SK-N-SH (cell line): ENCODE results near the gene DISP2. TPM values are rescaled to one million over a fixed set of nuclear protein-coding genes. Genes with fewer than 3 reads are reported as not detected.

ENCODE experiments used
- CTCF ChIA-PET: fragments of 300-600, 350-600 bp; formaldehyde crosslinking; extraction: SDS; loops from one replicate; lab custom pipeline; 2021; lab: Yijun Ruan, JAX
- POLR2A ChIA-PET: fragments of 350-600 bp; sonication (Branson Sonifier 250); formaldehyde crosslinking; extraction: SDS; loops from one replicate; lab custom pipeline; 2020; ENCODE audit warnings: antibody characterized with exemption, inconsistent platforms; lab: Yijun Ruan, JAX
- DNase-seq: peaks from one replicate; pipeline ENCODE4 v3.0.0; 2012
- H2AFZ ChIP-seq: fragments of 200-600 bp; sonication (generic); 2 replicates; pipeline ENCODE4 v1.8.1; 2016; ENCODE audit warnings: antibody characterized with exemption, mild to moderate bottlenecking, low read depth
- H3F3A ChIP-seq: fragments of 200-600 bp; sonication (generic); replicated peaks from 2 replicates; pipeline ENCODE3; 2016; ENCODE audit warnings: antibody characterized with exemption, mild to moderate bottlenecking; ENCODE audit not compliant: insufficient read depth
- H3K27ac ChIP-seq, 2 experiments: fragments of 200-500 bp in 1 of 2; fragments of 200-600 bp in 1 of 2; sonication (Bioruptor generic) in 1 of 2; sonication (generic), shearing (Covaris generic) in 1 of 2; 2 replicates each; pipeline versions ENCODE4 v1.5.1 to v1.6.1; 2014 to 2016; ENCODE audit warnings: low read depth in 2 of 2, inconsistent platforms in 1 of 2, low read length in 1 of 2, mild to moderate bottlenecking in 1 of 2, mixed read lengths in 1 of 2
- H3K27me3 ChIP-seq: fragments of 200-600 bp; sonication (generic), shearing (Covaris generic); 2 replicates; pipeline ENCODE4 v1.6.1; 2016; ENCODE audit warnings: mixed run types; ENCODE audit not compliant: insufficient read depth
- H3K36me3 ChIP-seq, 2 experiments: fragments of 200-500 bp in 1 of 2; fragments of 200-600 bp in 1 of 2; sonication (Bioruptor generic) in 1 of 2; sonication (generic) in 1 of 2; replicated peaks in 1 of 2; 2 replicates each; pipeline versions ENCODE3 to v1.5.1; 2014 to 2016; ENCODE audit warnings: low read length in 1 of 2, mild to moderate bottlenecking in 1 of 2; ENCODE audit not compliant: insufficient read depth in 2 of 2, control insufficient read depth in 1 of 2
- H3K4me1 ChIP-seq, 2 experiments: fragments of 200-500 bp in 1 of 2; fragments of 200-600 bp in 1 of 2; sonication (Bioruptor generic) in 1 of 2; sonication (generic), shearing (Covaris generic) in 1 of 2; 2 replicates each; pipeline versions ENCODE4 v1.5.1 to v1.6.1; 2014 to 2016; ENCODE audit warnings: low read depth in 1 of 2, low read length in 1 of 2, mixed run types in 1 of 2; ENCODE audit not compliant: insufficient read depth in 2 of 2, control insufficient read depth in 1 of 2
- H3K4me2 ChIP-seq: fragments of 200-600 bp; sonication (generic), shearing (Covaris generic); 2 replicates; pipeline ENCODE4 v1.6.1; 2017; ENCODE audit warnings: mixed run types
- H3K4me3 ChIP-seq, 2 experiments: fragments of 200-500 bp in 1 of 2; fragments of 200-600 bp in 1 of 2; sonication (Bioruptor generic) in 1 of 2; sonication (generic), shearing (Covaris generic) in 1 of 2; 2 replicates each; pipeline versions ENCODE4 v1.5.1 to v1.8.1; 2014 to 2016; ENCODE audit warnings: low read depth in 2 of 2, inconsistent platforms in 1 of 2, low read length in 1 of 2, mild to moderate bottlenecking in 1 of 2, mixed read lengths in 1 of 2, moderate library complexity in 1 of 2
- H3K79me2 ChIP-seq: fragments of 200-600 bp; sonication (generic); 2 replicates; pipeline ENCODE4 v1.8.1; 2017; ENCODE audit warnings: mild to moderate bottlenecking; ENCODE audit not compliant: insufficient read depth
- H3K9ac ChIP-seq: fragments of 200-600 bp; sonication (generic); 2 replicates; pipeline ENCODE4 v1.6.1; 2017; ENCODE audit warnings: mixed run types
- H3K9me2 ChIP-seq: fragments of 200-600 bp; sonication (generic); 2 replicates; pipeline ENCODE4 v1.6.1; 2017; ENCODE audit warnings: mixed run types
- H3K9me3 ChIP-seq: fragments of 200-600 bp; sonication (generic); 2 replicates; pipeline ENCODE4 v1.6.1; 2017; ENCODE audit warnings: mixed run types, mild to moderate bottlenecking, moderate library complexity
- H4K20me1 ChIP-seq: fragments of 200-600 bp; sonication (generic); 2 replicates; pipeline ENCODE4 v1.6.1; 2017; ENCODE audit warnings: mild to moderate bottlenecking, mixed run types; ENCODE audit not compliant: insufficient read depth
- CHD2 ChIP-seq: fragments of 150-350 bp; IDR thresholded peaks from 2 replicates; pipeline ENCODE4 v1.6.1; 2018; ENCODE audit warnings: low read length; ENCODE audit not compliant: partially characterized antibody
- CTCF ChIP-seq: fragments of 200-600 bp; sonication (generic); IDR thresholded peaks from 2 replicates; pipeline ENCODE4 v1.6.1; 2017; ENCODE audit warnings: antibody characterized with exemption, mild to moderate bottlenecking, moderate library complexity
- EP300 ChIP-seq, 2 experiments: IDR thresholded peaks; 2 replicates each; pipeline versions ENCODE4 v1.4.0 to v1.6.1; 2012; ENCODE audit warnings: borderline replicate concordance in 1 of 2, low read depth in 1 of 2, low read length in 1 of 2
- FOSL2 ChIP-seq: IDR thresholded peaks from 2 replicates; pipeline ENCODE4 v1.4.0; 2012; ENCODE audit warnings: low read depth, mild to moderate bottlenecking, moderate library complexity, borderline replicate concordance
- FOXM1 ChIP-seq: IDR thresholded peaks from 2 replicates; pipeline ENCODE4 v1.4.0; 2012; ENCODE audit warnings: low read depth, mild to moderate bottlenecking
- GABPA ChIP-seq: IDR thresholded peaks from 2 replicates; pipeline ENCODE4 v1.4.0; 2012; ENCODE audit warnings: low read depth, mild to moderate bottlenecking
- GATA2 ChIP-seq: sonication (generic); formaldehyde crosslinking; IDR thresholded peaks from 2 replicates; pipeline ENCODE4 v1.5.0; 2020; ENCODE audit warnings: mild to moderate bottlenecking, missing genetic modification reagents
- MAX ChIP-seq: IDR thresholded peaks from 2 replicates; pipeline ENCODE4 v1.4.0; 2012; ENCODE audit warnings: low read depth
- NFIC ChIP-seq: IDR thresholded peaks from 2 replicates; pipeline ENCODE4 v1.4.0; 2012; ENCODE audit warnings: borderline replicate concordance
- NRF1 ChIP-seq: IDR thresholded peaks from 2 replicates; pipeline ENCODE4 v1.6.1; 2012; ENCODE audit warnings: low read depth, mild to moderate bottlenecking, low read length
- POLR2AphosphoS5 ChIP-seq: IDR thresholded peaks from 2 replicates; pipeline ENCODE4 v1.6.1; 2012; ENCODE audit warnings: low read depth, low read length
- RAD21 ChIP-seq: IDR thresholded peaks from 2 replicates; pipeline ENCODE4 v1.6.1; 2012; ENCODE audit warnings: mild to moderate bottlenecking, low read length
- RCOR1 ChIP-seq: fragments of 150-350 bp; IDR thresholded peaks from 2 replicates; pipeline ENCODE4 v1.6.1; 2017; ENCODE audit warnings: antibody characterized with exemption, low read length
- REST ChIP-seq: IDR thresholded peaks from 2 replicates; pipeline ENCODE4 v1.6.1; 2012; ENCODE audit warnings: mild to moderate bottlenecking, low read depth, low read length, moderate library complexity
- RXRA ChIP-seq: IDR thresholded peaks from 2 replicates; pipeline ENCODE4 v1.4.0; 2012; ENCODE audit warnings: low read depth, mild to moderate bottlenecking, borderline replicate concordance
- SIN3A ChIP-seq: IDR thresholded peaks from 2 replicates; pipeline ENCODE4 v1.6.1; 2012; ENCODE audit warnings: low read depth, mild to moderate bottlenecking, low read length, moderate library complexity, borderline replicate concordance
- SMC3 ChIP-seq: IDR thresholded peaks from 2 replicates; pipeline ENCODE4 v1.6.1; 2012; ENCODE audit warnings: low read depth, low read length, improper control_type of control experiment
- TCF12 ChIP-seq: IDR thresholded peaks from 2 replicates; pipeline ENCODE4 v1.4.0; 2012
- USF1 ChIP-seq: IDR thresholded peaks from 2 replicates; pipeline ENCODE4 v1.4.0; 2012; ENCODE audit warnings: low read depth, borderline replicate concordance
- WGBS: methylation state at CpG from one replicate; pipeline ENCODE4 v1.1.6; 2017; ENCODE audit warnings: low lambda C conversion rate; 5-methylcytosine and 5-hydroxymethylcytosine counted together
- polyA plus RNA-seq, 3 experiments: library from polyadenylated mRNA; depleted of rRNA; stranded (reverse); fragments of >200 nt; gene quantifications; 2 replicates each; pipeline ENCODE4 v1.2.3, GENCODE V29; 2012

DISP2 gene
- polyA plus RNA-seq, 1 of the 3 experiments (the other 2 are of a cell fraction): 0.12 TPM

- Histone ChIP-seq H3K79me2 (no peaks in the 10 kb centered on the region), H2AFZ (no peak overlapping the region), H3K27me3 (no peaks in the 10 kb centered on the region), H4K20me1 (no peaks in the 10 kb centered on the region), H3K9me3 (no peaks in the 10 kb centered on the region), H3K36me3 (no peaks in the 10 kb centered on the region), H3K9me2 (no peaks in the 10 kb centered on the region), H3K27ac (no peak overlapping the region), H3K4me1 (peaks cover 6 to 17% of the 10 kb centered on the region in 2 experiments; a peak in 3 of 4 replicates), H3F3A (peaks cover 13% of the 10 kb centered on the region), H3K4me3 (no peak overlapping the region), H3K9ac (no peak overlapping the region), H3K4me2 (no peak overlapping the region)
- POLR2A ChIA-PET: no interaction called here
- 74% methylated on average over 3 of the region's 3 CpGs for WGBS
- CTCF ChIA-PET: interaction anchor here (1.4 to 70.6 kb wide), 4 partner anchors 3 to 99 kb away, joined by 5 to 2194 read pairs (median 1506); partner anchors contain the start of genes ANKRD63, CCDC9B, DISP2 and INAFM2
- TF ChIP-seq NFIC (no peak), GABPA (no peak), TCF12 (no peak), RXRA (no peak), MAX (no peak), CTCF (no peak), GATA2 (CRISPR knock-in tag) (no peak), SMC3 (no peak), RCOR1 (no peak), RAD21 (no peak), USF1 (no peak), FOXM1 (no peak), FOSL2 (no peak), SIN3A (no peak), CHD2 (no peak), REST (no peak), NRF1 (no peak), POLR2AphosphoS5 (no peak), EP300 (IDR thresholded peaks at IDR 0.05; ENCODE audit: borderline replicate concordance in 1 of 2, low read depth in 1 of 2, low read length in 1 of 2) (no peak)
- no peak for DNase-seq
These were observed 41.1 kb upstream of the DISP2 start for GRCh38 chr15:40316931-40317330.
